Activated CD4-positive, alpha-beta T cell treated with anti-CD3 and anti-CD28 coated beads, Interleukin-2, amount 50 U/mL, for 24 hours (primary cell): ENCODE results near the gene ZCCHC14.

Source experiments
- DNase-seq, 2 donors: peaks; one replicate each; pipeline ENCODE4 v3.0.0-alpha.2; 2020; ENCODE audit warnings: low read depth in 1 of 2, low spot score in 1 of 2

The ZCCHC14 gene

DNA sequence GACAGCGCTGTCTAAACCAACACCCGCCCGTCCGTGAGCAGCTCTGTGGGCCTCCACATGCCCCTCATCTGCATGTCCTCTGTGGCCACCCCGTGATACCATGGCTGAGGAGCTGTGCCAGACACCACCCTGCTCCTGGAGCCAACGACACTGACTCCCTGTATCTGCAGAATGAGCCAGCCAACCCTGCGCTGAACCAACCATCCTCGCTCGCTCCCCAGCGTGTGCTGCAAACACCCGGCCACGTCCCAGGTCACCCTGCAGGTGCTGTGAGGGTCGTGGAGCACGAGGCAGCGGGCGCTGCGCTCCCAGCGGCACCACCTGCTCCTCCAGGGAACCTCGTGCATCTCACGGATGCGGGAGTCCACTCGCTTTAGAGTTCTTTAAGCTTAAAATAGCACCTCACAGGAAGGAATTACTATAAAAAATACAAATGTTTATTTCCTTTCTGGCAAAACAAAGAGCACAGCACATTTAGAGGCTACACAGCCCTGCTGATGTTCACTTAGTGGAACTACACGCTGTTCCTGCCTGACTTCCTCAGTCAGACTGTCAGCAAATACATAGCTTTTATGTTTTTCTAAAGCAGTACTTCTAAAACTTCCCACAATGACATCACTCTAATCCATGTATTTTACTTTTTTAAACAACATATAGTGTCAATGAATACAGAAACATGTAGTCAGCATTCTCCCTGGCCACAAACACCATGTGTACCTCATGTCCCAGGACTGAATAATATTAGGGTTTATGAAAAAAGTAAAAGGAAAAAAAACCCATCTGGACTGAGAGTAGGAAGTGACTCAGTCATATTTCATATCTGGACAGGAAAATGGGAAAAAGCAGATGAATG, 57.2 kb downstream of the ZCCHC14 start:
- no peak for DNase-seq

DNA sequence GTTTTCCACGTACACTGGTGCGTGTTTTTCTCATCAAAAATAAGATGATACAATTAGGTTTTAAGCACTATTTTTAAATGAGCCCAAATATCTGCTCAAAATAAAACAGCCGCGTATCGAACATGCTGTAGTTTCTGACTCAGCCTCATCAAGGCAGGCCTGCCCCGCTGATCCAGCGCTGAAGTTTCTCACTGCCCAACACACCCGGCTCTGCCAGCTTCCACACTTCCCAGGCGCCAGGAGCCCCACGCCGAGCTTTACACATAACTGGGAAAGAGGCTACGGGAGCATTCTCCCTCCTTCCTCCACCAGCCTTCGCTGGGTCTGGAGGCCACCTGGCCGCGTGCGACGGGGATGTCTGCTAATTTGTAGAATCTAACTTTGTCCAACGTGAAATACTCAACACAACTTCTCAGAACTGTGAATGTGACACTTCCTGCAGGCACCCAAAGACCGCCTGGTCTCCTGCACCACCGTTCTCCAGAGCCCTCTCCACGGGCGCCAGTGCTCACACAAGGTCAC, 58.6 kb downstream of the ZCCHC14 start:
- DNase-seq, result no peak

DNA sequence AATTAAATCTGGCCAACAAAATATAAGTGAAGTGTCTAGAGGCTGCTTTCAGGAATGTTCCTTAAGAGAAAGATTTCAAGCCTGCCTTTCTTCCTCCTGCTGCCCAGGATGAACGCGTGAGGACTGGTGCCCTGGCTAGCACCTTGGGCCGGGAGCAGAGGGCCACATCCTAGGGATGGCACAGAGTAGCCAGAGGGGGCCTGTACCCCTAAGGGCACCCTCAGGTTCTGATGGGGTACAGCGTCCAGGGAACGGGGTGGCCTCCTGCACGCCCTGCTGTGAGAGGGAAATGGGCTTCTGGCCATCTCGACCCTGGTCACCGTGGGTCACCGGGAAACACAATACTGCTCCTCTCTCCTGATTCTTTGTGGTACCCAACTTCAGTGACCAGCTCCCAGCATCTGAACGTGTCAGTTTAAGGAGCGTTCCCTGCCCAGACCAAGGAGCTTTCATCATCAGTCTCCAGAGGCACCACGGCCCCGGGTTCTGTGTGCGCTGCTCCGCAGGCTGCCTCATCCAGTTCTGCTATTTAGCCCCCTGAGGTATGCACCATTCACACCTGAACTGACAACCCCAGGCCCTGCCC, 60.4 kb downstream of the ZCCHC14 start:
- no peak for DNase-seq

- no peak for DNase-seq
Measured at GRCh38 chr16:87431926-87432325, 60.9 kb downstream of the ZCCHC14 start.

DNA sequence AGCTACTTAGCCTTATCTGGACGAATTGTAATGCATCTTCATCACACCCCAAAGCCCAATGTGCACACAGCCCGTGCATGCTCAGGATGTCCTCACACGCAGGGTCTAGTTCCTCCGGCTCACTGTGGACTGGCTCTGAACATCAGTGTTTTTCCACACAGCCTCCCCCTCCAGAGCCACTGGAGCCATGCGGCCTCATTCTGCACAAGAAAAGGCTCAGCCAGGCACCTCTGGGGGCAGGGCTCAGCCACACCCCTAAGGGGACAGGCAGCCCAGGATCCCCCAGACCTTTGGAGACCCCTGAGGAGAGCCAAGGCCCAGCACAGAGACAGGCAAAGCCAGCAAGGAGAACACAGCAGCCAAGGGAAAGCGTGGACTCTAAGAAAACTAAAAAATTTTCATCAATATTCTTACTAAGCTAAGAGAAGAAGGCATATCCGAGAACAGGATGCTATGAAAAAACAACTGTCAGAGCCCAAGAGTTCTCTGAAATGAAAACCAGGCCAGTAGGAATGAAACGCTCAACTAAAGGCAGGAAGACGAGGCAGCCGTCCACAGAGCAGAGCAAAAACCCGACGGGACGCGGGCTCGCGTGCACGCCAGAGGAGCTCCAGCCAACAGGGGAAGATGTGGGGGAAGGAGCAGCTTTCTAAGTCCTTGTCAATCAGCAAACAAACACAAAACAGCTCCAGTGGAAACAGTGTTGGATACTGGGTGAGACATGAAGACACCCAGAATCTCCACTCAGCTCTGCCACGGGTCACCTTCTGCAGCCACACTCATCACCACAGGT, 66.2 kb downstream of the ZCCHC14 start:
- no peak for DNase-seq

- DNase-seq, result no peak
Measured at GRCh38 chr16:87425941-87426340, 66.9 kb downstream of the ZCCHC14 start.

DNA sequence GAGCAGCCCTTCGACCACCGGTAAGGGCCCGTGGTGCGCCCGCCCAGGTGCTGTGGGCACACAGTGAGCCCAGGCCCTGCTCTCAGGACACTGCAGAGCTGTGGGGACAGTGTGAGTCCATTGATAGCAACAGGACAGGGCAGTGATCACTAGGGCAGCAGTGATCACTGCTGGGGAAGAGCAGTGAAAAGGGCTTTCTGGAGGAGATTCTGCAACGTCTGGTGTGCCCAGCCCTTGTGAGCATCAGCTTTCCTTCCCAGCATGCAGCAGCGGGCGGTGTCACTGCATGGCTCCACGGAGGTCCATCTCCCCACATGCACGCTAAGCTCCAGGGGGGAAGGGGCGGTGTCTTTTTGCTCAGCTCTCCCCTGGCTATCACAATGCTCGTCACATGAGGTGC, 68.6 kb downstream of the ZCCHC14 start:
- no peak for DNase-seq

GRCh38 chr16:87423429-87423828, 69.4 kb downstream of the ZCCHC14 start:
- DNase-seq, result no peak

GRCh38 chr16:87422106-87422505, 70.7 kb downstream of the ZCCHC14 start:
- no peak for DNase-seq

DNA sequence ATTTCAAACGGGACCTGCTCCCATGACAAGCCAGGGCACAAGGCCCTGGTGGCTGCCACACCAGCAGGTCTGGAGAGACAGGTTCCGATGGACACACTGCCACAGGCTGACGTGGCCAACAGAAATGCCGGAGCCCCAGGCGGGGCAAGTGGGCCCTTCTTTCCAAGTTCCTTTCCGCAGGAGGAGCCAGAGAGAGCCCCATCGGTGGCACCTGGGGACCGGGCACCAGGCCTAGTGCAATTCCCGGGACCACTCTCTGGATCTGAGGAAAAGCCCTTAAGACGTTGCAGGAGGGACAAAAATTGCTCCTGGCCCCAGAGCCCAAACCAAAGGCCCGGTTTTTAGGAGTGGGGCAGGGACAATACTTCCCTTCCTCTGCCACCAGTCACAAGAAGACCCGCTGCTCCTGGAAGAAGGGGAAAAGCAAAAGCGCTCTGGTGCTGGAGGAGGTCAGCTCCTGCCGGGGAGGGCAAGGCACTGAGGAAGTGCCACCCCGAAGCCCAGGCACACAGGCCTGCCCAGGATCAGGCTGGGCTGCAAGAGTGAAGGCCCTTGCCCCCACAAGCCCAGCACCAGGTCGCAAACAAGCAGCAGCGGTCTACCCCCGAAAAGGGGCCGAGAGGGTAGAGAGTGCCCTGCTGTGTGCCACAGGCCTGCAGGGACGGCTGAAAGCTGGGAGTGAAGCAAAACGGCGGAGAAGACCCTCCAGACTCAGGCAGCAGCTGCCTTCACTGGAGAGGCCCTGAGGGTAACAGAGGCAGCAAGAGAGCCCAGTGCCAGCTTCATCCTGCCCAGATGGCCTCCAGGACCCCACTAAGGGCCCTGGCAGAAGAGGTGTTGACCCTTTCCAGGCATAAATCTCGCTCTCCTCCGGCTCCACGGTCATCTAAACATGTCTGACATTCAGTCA, 71.6 kb downstream of the ZCCHC14 start:
- DNase-seq, result no peak

- DNase-seq, result no peak
Measured at GRCh38 chr16:87420026-87421002, 72.5 kb downstream of the ZCCHC14 start.

- DNase-seq, result no peak
Measured at GRCh38 chr16:87418644-87419043, 74.2 kb downstream of the ZCCHC14 start.

DNA sequence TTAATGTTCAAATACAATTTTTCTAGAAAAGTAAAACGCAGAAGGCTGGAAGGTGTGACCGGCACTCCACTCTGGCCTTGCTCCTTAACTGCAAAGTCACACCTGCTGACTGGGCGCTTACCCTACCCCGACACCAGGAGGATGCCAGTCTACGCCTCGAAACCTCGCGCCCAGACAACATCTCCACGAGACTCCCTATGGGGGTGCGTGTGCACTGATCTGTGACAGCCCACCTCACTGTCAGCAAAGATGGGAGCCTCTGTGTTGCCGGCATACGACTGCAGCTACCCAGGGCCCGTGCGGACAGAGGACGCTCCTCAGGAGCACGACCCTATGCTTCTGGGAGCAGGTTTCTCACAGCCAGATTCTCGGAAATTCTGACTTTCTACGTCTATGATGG, 74.6 kb downstream of the ZCCHC14 start:
- DNase-seq, result no peak

- no peak for DNase-seq
Measured at GRCh38 chr16:87417528-87417910, 75.3 kb downstream of the ZCCHC14 start.

DNA sequence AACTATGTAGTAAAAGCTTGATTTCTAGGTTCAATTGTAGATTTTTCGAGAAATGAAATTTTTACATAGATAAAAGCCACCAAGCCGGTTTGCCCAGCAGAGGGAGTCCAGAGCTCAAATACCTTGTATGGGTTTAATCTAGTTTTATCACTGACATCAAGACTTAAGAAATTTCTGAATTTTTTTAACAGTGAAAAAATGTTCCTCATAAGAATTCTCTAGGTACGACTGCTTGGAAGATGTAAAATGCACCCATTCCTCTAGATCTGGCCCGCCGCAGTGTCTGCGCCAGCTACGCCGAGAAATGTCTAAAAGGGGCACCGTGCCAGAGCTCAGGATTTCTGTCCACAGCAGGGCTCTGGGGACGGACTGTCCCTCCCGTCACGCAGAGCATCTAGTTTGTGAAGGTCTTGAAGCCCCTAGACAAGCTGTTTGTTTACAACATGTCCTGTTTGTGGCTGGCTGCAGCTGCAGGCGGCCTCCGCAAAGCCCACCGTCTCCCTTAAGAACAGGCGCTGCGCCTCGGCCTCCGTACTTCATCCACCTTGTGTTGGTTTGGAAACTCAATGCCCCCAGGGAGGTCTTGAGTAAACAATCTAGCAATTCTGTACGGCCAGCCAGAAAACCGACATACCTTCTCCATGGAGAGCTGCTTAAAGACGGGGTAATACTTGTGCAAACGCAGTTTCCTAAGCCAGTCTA, 75.8 kb downstream of the ZCCHC14 start:
- no peak for DNase-seq

GRCh38 chr16:87415441-87415840, 77.4 kb downstream of the ZCCHC14 start:
- DNase-seq, result no peak

GRCh38 chr16:87414251-87414680, 78.6 kb downstream of the ZCCHC14 start:
- no peak for DNase-seq

GRCh38 chr16:87412996-87413421, 79.8 kb downstream of the ZCCHC14 start:
- DNase-seq, result no peak
